HepG2 (cell line): ENCODE measurements around the gene HNRNPA1. TPM values are rescaled to one million over a fixed set of nuclear protein-coding genes. Genes with fewer than 3 reads are reported as not detected.

Experiments
- ASH2L ChIP-seq: fragments of 300-600, 200-600 bp; sonication (generic); IDR thresholded peaks from 2 replicates; pipeline ENCODE4 v1.7.0; 2017; ENCODE audit warnings: low read depth, mild to moderate bottlenecking, moderate library complexity, mixed read lengths, low read length; ENCODE audit not compliant: insufficient read length
- BORCS8-MEF2B ChIP-seq: sonication (generic); formaldehyde crosslinking; IDR thresholded peaks from 2 replicates; pipeline ENCODE4 v1.8.0; 2022; ENCODE audit warnings: mild to moderate bottlenecking, missing genetic modification reagents
- CBX5 ChIP-seq: sonication (generic); formaldehyde crosslinking; IDR thresholded peaks from 2 replicates; pipeline ENCODE4 v1.4.0; 2020; ENCODE audit warnings: missing genetic modification reagents, borderline replicate concordance
- DNMT1 ChIP-seq: sonication (generic); formaldehyde crosslinking; IDR thresholded peaks from 2 replicates; pipeline ENCODE4 v1.5.1; 2020; ENCODE audit warnings: mild to moderate bottlenecking, missing genetic modification reagents
- JUN ChIP-seq: sonication (generic); formaldehyde crosslinking; IDR thresholded peaks from 2 replicates; pipeline ENCODE4 v1.4.0; 2020; ENCODE audit warnings: mild to moderate bottlenecking, missing genetic modification reagents
- MAZ ChIP-seq, 2 experiments: sonication (generic) in 1 of 2; formaldehyde crosslinking in 1 of 2; IDR thresholded peaks; 2 replicates each; pipeline versions ENCODE4 v1.5.0 to v1.6.1; 2012 to 2020; ENCODE audit warnings: low read depth in 2 of 2, mild to moderate bottlenecking in 2 of 2, borderline replicate concordance in 1 of 2, improper control_type of control experiment in 1 of 2, low read length in 1 of 2, missing genetic modification reagents in 1 of 2, moderate library complexity in 1 of 2
- MEIS1 ChIP-seq: sonication (generic); formaldehyde crosslinking; IDR thresholded peaks from 2 replicates; pipeline ENCODE4 v1.9.0; 2021; ENCODE audit warnings: mild to moderate bottlenecking, missing genetic modification reagents, moderate library complexity, borderline replicate concordance
- MZF1 ChIP-seq: sonication (generic); formaldehyde crosslinking; IDR thresholded peaks from 2 replicates; pipeline ENCODE4 v1.8.1; 2023; ENCODE audit warnings: mild to moderate bottlenecking, missing genetic modification reagents, borderline replicate concordance
- PATZ1 ChIP-seq: sonication (generic); formaldehyde crosslinking; IDR thresholded peaks from 2 replicates; pipeline ENCODE4 v1.4.0; 2020; ENCODE audit warnings: missing genetic modification reagents
- PAX8 ChIP-seq: sonication (generic); formaldehyde crosslinking; IDR thresholded peaks from 2 replicates; pipeline ENCODE4 v1.8.0; 2022; ENCODE audit warnings: mild to moderate bottlenecking, missing genetic modification reagents, borderline replicate concordance
- SIN3A ChIP-seq: IDR thresholded peaks from 2 replicates; pipeline ENCODE4 v1.6.1; 2011; ENCODE audit warnings: low read depth, mild to moderate bottlenecking, control low read depth, low read length, borderline replicate concordance
- ZFP91 ChIP-seq: sonication (generic); formaldehyde crosslinking; IDR thresholded peaks from 2 replicates; pipeline ENCODE4 v1.9.0; 2022; ENCODE audit warnings: missing genetic modification reagents, mild to moderate bottlenecking, borderline replicate concordance
- ZNF512B ChIP-seq: sonication (generic); formaldehyde crosslinking; IDR thresholded peaks from 2 replicates; pipeline ENCODE4 v1.5.1; 2020; ENCODE audit warnings: missing genetic modification reagents, mild to moderate bottlenecking, borderline replicate concordance
- ZNF552 ChIP-seq: sonication (generic); formaldehyde crosslinking; IDR thresholded peaks from 2 replicates; pipeline ENCODE4 v1.9.0; 2022; ENCODE audit warnings: missing genetic modification reagents, mild to moderate bottlenecking, borderline replicate concordance
- ZNF644 ChIP-seq: IDR thresholded peaks from 2 replicates; pipeline ENCODE4 v1.6.1; 2016; ENCODE audit warnings: low read depth
- ZNF687 ChIP-seq: sonication (generic); formaldehyde crosslinking; IDR thresholded peaks from 2 replicates; pipeline ENCODE4 v1.5.1; 2020; ENCODE audit warnings: mild to moderate bottlenecking, missing genetic modification reagents, moderate library complexity
- polyA plus RNA-seq, 8 experiments: library from polyadenylated mRNA; depleted of rRNA in 3 of 8; stranded (reverse) in 7 of 8; unstranded in 1 of 8; fragments of >200 nt; fragmentation: Illumina TruSeq in 4 of 8; extraction: Trizol in 4 of 8; gene quantifications; 2 replicates each; pipeline versions ENCODE4 v1.2.1 to v1.2.3, GENCODE V29; 2011 to 2016; ENCODE audit warnings: low read depth in 4 of 8, missing spikeins in 1 of 8, mixed read lengths in 1 of 8; ENCODE audit not compliant: insufficient read depth in 1 of 8
- total RNA-seq, 5 experiments: library from RNA; depleted of rRNA; stranded (reverse); fragments of >200 nt; fragmentation: Illumina TruSeq; extraction: Trizol; gene quantifications; 2 replicates each; pipeline ENCODE4 v1.2.3, GENCODE V29; 2016; ENCODE audit warnings: low read depth in 1 of 5

The HNRNPA1 gene
- total and polyA plus RNA-seq, 2 of the 13 experiments (the other 11 are each of a cell fraction or from before 2014, with no cell fraction given), result 535 to 1,820 TPM

GRCh38 chr12:54324617-54325441 is 44.3 kb downstream of the HNRNPA1 start, which contains the start of gene COPZ1 (continued):
- TF ChIP-seq ZNF512B (CRISPR knock-in tag) (no peak), BORCS8-MEF2B (CRISPR knock-in tag) (peak; percentile 67), ZNF552 (CRISPR knock-in tag) (no peak), PATZ1 (CRISPR knock-in tag) (no peak), ZNF644 (no peak), MAZ (IDR thresholded peaks at IDR 0.05; ENCODE audit: borderline replicate concordance, low read depth, low read length) (0 out of 2 replicates have a peak, but pooled peaks have one; percentile 24), MAZ (CRISPR knock-in tag; IDR thresholded peaks at IDR 0.05; ENCODE audit: low read depth) (peak; percentile 63), JUN (CRISPR knock-in tag) (no peak), DNMT1 (CRISPR knock-in tag) (no peak), ZNF687 (peak; percentile 66), CBX5 (CRISPR knock-in tag) (no peak), ZFP91 (peak; percentile 63), MZF1 (CRISPR knock-in tag) (no peak), PAX8 (CRISPR knock-in tag) (no peak), ASH2L (peak; percentile 89), SIN3A (peak; percentile 84; the same call in 1 of the 2 replicates), MEIS1 (CRISPR knock-in tag) (no peak)
